Stimulated activated CD8-positive, alpha-beta memory T cell treated with anti-CD3 and anti-CD28 coated beads, Interleukin-2, amount 100 ng/mL, for 48 hours (primary cell): ENCODE results near the gene MYO1G.
"Not testable (repeated sequence)": the region's sequence is repeated elsewhere in the genome, so short reads cannot be mapped to it uniquely, and the experiment has no call there.

Experiments
- DNase-seq, 2 donors: peaks; one replicate each; pipeline ENCODE4 v3.0.0-alpha.2; 2020; ENCODE audit warnings: low read depth in 2 of 2

Gene MYO1G

GRCh38 chr7:44999245-45000092 is 20.7 kb upstream of the MYO1G start:
- peak; percentile 99 to 100 for DNase-seq

DNA sequence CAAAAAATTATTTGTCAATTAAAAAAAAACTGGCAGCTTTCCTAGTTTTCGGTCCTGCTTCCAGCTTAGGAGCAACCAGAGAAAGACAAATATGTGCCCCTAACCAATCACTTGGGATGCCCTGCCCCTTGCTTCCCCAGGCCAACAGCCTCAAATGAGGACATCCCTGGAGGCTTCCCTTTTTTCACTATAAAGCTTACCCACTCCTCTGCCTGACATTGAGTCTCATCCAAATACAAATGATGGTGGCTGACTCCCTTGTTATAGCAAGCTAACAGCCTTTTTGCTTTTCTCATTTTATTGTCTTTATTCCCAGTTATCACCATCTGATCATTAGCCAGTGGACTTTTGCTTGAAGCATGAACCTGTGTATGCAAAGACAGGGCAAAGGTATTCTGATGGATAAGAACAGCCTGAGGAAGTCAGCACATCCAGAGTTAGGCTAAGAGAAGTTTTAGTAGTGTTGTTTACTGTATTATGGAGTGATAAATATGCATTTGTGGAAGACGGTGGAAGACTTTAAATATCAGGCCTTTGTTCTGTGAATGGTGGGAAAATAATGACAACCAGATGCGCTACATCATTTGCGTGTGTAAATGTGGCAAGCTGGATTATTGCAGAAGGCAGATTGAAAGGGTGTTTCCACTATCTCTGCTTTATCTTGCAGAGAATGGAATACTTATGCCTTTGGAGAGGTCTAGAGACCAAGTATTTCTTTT is 19.5 kb upstream of the MYO1G start:
- no peak for DNase-seq

GRCh38 chr7:44995555-44996493 is 17.0 kb upstream of the MYO1G start:
- DNase-seq: no peak

DNA sequence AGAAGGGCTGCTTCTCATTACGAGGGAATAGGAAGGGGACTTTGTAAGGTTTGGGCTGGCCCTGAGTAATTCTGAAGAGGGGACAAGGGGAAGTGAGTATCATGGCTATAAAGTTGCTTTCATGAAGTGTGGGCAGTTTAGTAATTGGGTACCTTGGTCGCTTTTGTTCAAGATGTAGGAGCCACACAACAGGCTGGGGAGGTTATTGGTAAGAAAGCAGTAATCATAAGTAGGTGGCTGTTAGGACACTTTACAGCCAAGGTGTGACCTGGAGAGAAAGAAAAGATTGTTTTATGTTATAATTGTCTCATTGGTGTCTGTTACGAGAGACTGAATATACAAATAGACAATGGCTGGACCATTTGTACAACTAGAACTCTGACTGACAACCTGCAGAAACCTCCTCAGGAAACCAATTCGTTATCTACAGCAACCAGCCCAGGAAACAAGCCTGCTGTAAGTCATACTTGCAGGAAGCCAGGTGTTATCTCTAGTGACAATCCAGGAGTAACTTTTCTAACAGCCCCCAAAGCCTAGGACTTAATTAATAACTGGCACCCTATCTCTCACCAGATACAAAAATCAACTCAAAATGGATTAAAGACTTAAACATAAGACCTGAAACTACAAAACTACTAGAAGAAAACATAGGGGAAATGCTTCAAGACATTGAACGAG is 16.2 kb upstream of the MYO1G start:
- DNase-seq: no peak

GRCh38 chr7:44992004-44992795 is 13.4 kb upstream of the MYO1G start:
- DNase-seq: not testable (repeated sequence)

DNA sequence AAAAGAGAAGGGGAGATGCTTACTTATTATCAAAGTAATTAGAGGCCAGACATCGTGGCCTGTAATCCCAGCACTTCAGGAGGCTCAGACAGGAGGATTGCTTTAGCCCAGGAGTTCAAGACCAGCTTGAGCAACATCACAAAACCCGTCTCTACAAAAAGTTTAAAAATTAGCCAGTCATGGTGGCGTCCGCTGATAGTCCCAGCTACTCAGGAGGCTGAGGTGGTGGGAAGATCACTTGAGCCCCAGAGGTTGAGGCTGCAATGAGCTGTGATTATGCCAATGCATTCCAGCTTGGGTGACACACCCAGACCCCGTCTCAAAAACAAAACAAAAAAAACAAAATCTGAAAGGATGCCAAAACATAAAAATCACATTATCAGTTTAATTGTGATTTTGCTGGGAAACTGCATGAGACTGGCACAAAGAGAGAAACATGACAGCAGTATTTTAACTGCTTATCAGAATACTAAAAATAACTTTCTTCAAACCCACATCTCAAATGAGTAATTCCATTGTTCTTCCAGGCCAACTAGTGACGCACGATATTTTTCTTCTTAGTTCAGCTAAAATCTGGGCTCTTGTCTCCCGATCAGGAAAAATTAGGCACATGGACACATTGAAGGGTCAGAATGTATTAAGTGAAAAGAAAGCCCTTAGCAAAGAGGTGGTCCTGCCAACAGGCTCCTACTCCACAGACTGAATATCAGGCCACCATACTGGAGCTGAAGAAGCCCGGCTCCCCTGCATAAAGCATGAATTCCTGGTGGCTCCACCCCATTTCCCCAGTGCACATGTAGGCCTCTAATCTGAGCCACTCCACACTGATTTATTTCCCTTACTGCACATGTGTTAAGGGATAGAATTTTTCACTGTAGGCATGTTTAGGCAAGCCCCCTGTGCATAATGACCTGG is 11.6 kb upstream of the MYO1G start:
- no peak for DNase-seq

DNA sequence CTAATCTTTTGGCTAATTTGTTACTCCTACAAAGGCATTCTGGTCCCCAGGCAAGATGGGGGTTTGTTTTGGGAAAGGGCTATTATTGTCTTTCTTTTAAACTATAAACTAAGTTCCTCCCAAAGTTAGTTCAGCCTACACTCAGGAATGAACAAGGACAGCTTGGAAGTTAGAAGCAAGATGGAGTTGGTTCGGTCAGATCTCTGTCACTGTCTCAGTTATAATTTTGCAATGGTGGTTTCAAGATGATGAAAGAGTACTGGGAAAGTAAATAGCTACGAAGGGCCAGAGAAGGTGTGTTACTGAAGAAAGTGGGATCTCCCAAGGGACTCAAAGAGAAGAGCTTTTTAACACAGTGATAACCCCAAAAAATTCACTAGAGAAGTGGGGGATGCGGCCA is 10.3 kb upstream of the MYO1G start:
- DNase-seq: no peak

GRCh38 chr7:44988701-44989100 is 9.9 kb upstream of the MYO1G start:
- no peak for DNase-seq

DNA sequence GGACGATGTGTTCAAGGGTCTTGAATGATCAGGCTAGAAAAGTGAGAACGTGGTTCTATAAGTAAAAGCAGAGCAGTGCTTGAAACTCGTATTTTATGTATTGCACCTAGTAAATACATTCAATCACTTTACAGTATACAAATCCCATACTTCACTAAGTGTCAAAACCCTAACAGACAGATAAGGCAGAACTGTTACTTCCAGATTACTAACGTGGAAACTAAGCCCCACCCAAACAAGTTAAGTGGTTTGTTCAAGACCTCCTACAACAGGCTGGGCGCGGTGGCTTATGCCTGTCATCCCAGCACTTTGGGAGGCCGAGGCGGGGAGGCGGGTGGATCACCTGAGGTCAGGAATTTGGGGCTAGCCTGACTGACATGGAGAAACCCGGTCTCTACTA is 9.2 kb upstream of the MYO1G start:
- DNase-seq: no peak

DNA sequence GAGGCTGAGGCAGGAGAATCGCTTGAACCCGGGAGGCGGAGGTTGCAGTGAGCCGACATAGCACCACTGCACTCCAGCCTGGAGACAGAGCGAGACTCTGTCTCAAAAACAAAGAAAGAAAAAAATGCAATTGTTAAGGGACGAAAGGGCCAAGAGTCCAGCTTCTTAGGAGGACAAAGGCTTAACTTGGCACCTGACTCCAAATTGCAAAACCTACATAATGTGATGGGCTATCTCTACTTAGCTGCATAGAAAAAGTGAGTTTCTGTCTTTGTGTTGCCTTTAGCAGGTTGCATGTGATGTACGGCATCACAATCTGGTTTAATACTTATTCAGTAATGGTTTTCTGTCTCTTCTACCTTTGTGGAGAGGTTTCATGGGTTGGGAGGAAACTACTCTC is 8.6 kb upstream of the MYO1G start:
- no peak for DNase-seq

DNA sequence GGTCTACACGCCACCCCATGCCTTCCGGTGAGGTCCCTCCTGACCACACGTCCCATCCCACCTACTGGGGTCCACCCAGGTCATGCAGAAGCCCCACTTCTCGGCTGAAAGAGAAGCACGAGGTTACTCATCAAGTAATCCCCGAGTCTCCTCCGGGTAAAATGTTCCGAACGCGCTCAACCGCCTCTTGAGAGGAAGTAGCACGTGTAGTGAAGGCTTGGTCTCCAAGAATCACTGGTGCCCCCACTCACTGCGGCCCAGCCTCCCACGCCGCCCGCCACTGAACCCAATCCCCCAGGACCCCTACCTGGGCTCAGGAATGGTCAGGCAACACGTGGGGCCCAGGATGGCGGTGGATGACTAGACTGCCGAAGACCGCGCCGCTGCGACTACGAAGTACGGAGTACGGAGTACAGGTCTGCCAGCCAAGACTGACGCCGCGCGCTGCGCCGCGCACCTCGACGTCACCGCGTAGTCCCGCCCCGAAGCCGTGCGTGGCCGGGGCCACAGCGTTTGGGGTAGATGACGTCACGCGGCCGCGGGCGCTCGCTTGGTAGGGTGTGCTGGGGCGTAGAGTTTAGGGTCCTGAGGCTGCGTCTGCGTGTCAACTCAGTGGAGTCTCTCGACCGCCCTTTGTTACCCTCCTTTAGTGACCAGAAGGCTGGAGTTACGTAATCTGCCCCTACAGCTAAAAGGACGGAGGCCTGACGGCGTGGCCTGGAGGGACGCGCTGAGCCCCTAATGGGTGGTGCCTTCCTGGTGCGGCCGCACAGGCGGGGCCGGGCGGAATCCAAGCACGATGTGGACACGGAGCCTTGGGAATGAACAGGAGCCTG is 7.6 kb upstream of the MYO1G start:
- peak; percentile 95 to 97 for DNase-seq

DNA sequence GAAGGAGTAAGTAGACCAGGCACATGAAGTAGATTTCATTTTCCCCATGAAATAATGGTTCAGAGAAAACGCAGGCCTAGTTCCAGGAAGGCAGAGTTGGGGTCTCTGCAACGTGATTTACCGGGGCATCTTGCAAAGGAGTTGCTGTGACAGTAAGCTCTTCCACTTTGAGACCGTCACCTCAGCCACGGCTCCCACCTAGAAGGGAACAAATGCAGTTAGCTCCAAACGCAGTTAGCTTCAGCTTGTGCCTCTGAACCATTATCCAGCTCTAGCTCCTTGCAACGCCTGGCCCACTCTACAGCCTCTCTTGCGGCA is 7.0 kb upstream of the MYO1G start:
- no peak for DNase-seq

- DNase-seq: no peak
Observed at GRCh38 chr7:44985033-44985695, 6.3 kb upstream of the MYO1G start.

GRCh38 chr7:44984478-44984758 is 5.6 kb upstream of the MYO1G start:
- no peak for DNase-seq

DNA sequence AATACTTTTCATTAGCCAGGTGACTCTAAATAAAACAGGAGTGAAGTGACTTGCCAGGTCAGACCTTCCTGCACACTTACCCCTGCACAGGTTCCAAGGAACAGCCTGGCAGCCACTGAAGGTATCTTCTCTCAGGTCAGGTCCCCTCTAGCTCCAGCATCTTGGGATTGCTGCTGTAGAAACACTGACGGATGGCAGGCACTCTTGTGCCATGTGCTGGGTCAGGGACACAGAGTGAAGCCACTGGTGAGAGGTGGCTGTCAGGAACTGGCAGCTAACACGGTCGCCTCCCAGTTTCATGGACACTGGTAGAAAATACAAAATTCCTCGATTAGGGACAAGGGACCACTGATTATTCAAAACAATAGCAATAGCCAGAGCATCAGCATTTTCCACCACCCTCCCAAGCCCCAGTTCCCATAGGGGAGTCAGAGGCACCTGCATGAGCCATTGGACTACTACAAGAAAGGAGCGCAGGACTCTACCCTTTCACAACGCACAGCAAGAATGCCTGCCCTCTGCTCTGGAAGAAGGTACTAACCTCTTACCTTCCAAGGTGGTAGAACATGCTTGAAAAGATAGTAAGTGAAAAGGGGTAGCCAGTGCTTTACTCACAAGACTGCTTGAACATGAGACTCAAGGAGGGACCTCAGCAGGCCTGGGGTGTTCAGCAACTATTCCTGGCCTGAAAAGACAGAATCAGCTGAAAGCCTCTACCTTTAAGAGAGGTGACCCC is 5.1 kb upstream of the MYO1G start:
- DNase-seq: no peak

DNA sequence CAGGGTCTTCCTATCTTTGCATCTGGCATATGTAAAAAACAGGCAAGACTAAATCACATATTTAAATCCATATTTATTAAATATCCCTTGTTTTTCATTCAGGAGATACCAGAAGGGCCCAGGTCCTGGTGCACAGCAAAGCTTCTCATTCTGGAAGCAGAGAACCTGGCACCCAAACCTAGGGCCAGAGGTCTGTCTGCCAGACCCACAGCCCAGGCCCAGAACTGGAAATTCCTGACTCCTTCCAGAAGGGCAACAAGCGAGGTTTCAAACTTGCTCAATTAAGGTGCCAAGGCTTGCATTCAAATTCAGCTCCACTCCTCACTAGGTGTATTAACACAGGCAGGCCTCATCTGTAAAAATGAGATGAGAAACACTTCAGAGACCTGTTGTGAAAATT is 4.2 kb upstream of the MYO1G start:
- DNase-seq: no peak

- no peak for DNase-seq
Observed at GRCh38 chr7:44982535-44982923, 3.7 kb upstream of the MYO1G start.
